Stimulated activated CD4-positive, alpha-beta T cell treated with anti-CD3 and anti-CD28 coated beads, TNF-alpha, amount 100 ng/mL, for 4 hours (primary cell): Measurements from ENCODE around the gene CNTFR.

ENCODE experiments used
- DNase-seq, 3 experiments: peaks; one replicate each; pipeline ENCODE4 v3.0.0-alpha.2; 2020; ENCODE audit warnings: low read depth in 3 of 3

The CNTFR gene

GRCh38 chr9:34507966-34508365 lies 81.6 kb downstream of the CNTFR start:
- DNase-seq = no peak

DNA sequence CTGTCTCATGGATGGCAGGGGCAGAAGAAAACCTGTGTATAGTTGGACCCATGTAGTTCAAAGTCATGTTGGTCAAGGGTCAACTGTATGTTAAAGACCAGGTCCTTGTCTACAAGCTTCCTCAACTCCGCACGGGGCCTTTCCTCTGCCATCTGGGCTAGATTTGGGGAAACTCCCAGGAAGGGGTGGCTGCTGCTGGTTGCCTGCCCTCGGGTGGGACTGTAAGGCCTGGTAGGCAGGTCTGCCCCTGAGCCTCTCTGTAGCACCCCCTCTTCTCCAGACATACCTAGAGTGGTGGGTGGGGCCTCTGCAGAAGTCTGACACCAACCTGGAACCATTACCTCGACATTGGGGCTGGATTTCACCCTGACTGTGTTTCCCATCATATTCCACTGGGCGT lies 82.0 kb downstream of the CNTFR start:
- DNase-seq = no peak

- no peak for DNase-seq
Measured at GRCh38 chr9:34506623-34507022, 82.9 kb downstream of the CNTFR start.

DNA sequence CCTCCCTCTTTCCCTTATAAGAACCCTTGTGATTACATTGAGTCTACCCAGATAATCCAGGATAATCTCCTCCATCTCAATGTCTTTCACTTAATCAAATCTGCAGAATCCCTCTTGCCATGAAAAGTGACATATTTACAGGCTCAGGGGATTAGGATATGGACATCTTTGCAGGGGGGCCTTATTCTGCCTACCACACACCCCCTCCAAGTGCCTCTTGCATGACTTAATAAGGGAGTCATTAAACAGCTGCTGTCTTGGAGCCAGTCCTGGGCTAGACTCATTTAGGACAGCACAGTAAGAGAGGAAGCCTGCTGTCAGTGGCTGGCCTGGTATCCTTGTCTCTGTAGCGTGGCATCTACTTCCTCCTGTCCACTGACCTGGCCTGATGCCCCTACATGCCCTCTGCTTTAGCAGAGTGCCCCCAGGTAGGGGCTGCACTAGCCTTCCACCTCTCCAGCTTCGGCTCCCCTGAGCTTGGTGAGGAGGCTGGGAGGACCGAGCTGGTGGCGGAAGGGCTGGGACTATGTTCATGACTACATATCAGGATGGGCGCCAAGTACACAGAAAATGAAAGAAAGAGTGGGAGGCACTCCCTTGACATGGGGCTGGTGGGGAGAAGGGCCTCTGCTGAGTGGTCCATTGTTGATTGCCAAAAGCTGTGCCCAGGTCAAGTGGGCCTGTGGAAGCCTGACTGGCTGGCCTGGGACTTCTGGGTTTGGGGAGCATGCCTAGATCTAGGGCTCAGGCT lies 84.0 kb downstream of the CNTFR start:
- no peak for DNase-seq

- DNase-seq = no peak
Measured at GRCh38 chr9:34503406-34503805, 86.1 kb downstream of the CNTFR start.

DNA sequence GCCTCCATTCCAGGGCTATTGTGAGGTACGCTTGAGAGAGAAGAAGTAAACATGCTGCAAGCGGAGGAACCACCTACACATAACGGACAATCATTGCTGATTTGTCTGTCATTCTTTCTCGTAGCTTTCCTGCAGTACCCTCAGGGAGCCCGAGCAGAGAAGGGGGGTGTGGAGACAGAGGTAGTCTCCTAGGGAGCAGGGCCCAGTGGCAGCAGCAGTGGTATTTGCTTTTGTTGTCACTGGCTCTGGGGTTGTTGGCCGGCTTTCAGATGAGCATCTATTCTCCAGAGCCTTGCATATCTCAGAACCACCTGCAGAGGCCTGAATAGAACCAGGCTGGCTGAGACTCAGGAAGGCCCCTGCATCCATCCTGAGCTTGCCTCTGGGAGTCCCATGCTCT lies 86.6 kb downstream of the CNTFR start:
- DNase-seq = no peak

DNA sequence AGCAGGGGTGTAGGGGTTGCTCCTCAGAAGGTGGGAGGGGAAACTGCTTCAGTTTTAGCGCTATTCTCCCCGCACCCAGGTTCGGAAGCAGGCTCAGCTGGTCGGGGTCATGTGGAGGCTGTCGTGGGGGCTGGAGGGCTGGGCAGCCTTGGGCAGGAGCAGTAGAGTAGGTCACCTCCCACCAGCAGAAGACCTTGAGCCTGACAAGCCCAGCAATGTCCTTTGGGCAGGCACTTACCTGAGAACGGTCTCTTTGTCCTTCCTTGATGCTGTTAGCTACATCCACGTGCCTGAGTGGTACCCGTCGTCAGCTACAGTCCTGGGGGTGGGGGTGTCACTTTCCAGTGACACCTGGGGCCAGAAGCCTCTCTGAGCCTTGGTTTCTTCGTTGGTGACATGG lies 87.1 kb downstream of the CNTFR start:
- DNase-seq = no peak

DNA sequence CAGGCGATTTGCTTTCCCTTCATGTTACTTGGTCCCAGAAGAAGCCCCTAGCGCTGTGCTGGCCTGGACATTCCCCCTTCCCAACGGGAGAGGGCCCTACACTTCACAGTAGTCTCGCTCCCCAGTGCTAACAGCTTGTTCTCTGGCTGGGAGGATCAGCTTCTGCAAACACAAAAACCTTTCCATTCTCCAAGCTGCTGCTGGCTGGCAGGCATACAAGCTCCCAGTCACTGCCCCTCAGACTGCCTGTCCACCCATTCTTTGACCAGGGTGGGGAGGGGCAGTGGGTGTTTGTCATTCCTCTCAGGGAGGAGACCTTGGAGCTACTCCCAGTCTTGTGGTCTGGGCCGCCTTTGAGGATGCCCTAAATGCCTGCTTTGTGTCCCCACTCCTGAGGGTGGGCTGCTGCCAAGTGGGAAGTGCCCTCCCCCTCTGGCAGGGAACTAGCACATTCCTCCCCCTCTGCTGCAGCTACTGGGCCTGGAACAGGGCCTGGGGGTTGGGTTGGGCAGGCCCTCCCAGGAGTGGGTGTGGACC lies 87.6 kb downstream of the CNTFR start:
- no peak for DNase-seq
